ENCODE results near the gene NOM1. TPM values are rescaled to one million over a fixed set of nuclear protein-coding genes. Genes with fewer than 3 reads are reported as not detected.

The NOM1 gene
- total and polyA plus RNA-seq, 2 donors (not counting 3 experiments of a cell fraction or from before 2014, with no cell fraction given) = 13.7 to 38.6 TPM

- FAIRE-seq = peak; percentile 98
- dilution Hi-C loops (cut with MboI; ENCODE audit: extremely low pct_ligation_motif_present, low sequenced_read_pairs) = no loop called here
- Histone ChIP-seq H3K9me1 (replicated peaks; ENCODE audit: control insufficient read depth, extremely low read depth, insufficient read depth, low read length) (no peaks in the 10 kb centered on the region), H3K9ac (replicated peaks; ENCODE audit: extremely low read depth, insufficient read depth, low read length) (peak overlapping the region; percentile 28), H3K36me3 (ENCODE audit: control insufficient read depth in 2 of 2, extremely low read depth in 1 of 2, insufficient read depth in 2 of 2, low read length in 2 of 2) (no peaks in the 10 kb centered on the region), H3K9me3 (replicated peaks; ENCODE audit: control insufficient read depth, insufficient read depth, low read length) (no peaks in the 10 kb centered on the region), H3K27ac (ENCODE audit: insufficient read depth, low read depth, low read length) (peak overlapping the region; percentile 80), H3K4me1 (ENCODE audit: control insufficient read depth, extremely low read depth, insufficient read depth, low read length) (peaks cover 14% of the 10 kb centered on the region), H3K79me2 (ENCODE audit: control insufficient read depth, insufficient read depth, low read length) (no peaks in the 10 kb centered on the region), H4K20me1 (replicated peaks; ENCODE audit: control insufficient read depth, extremely low read depth, insufficient read depth, low read length) (no peaks in the 10 kb centered on the region), H2AFZ (ENCODE audit: low read depth, low read length) (peak overlapping the region; percentile 49), H3K4me3 (replicated peaks in 1 of 3; ENCODE audit: insufficient read depth in 1 of 3, low read depth in 1 of 3, low read length in 3 of 3) (no peak overlapping the region), H3K27me3 (ENCODE audit: control insufficient read depth in 2 of 2, insufficient read depth in 2 of 2, low read length in 2 of 2) (no peaks in the 10 kb centered on the region), H3K4me2 (ENCODE audit: insufficient read depth, low read length) (peak overlapping the region; percentile 53)
- intact Hi-C loops (cut with micrococcal nuclease) = loop anchor here (1.0 to 2.0 kb wide), 2 partner anchors 10 to 235 kb away; partner anchors contain the start of genes LMBR1 and UBE3C
- DNase-seq (ENCODE audit: low read depth, low spot score) = peak; percentile 81
- TF ChIP-seq POLR2A (IDR thresholded peaks at IDR 0.05; ENCODE audit: low read depth, low read length) (peak; percentile 34), FOS (IDR thresholded peaks at IDR 0.05; ENCODE audit: borderline replicate concordance, insufficient read depth, low read length) (peak; percentile 82), GATA2 (IDR thresholded peaks at IDR 0.05; ENCODE audit: insufficient read depth, insufficient read length, low read depth, low read length) (no peak), JUN (IDR thresholded peaks at IDR 0.05; ENCODE audit: borderline replicate concordance, insufficient read depth, insufficient read length, low read depth) (peak; percentile 67), POLR2AphosphoS5 (IDR thresholded peaks at IDR 0.05; ENCODE audit: insufficient read depth, low read depth, low read length) (peak; percentile 88), CTCF (IDR thresholded peaks at IDR 0.05; ENCODE audit: extremely low read depth in 1 of 2, insufficient read depth in 1 of 2, low read depth in 1 of 2, low read length in 2 of 2) (no peak), EZH2 (IDR thresholded peaks at IDR 0.05; ENCODE audit: borderline replicate concordance, low read depth, low read length, severe bottlenecking) (no peak)
- TSS peak; percentile 70 for BruUV-seq (replicated peaks)
- ChIA-PET CTCF (interaction anchor here (0.7 to 3.0 kb wide), 2 partner anchors 10 to 46 kb away, joined by 4 to 17 read pairs; partner anchors contain the start of genes LMBR1 and NOM1), POLR2A (no interaction called here)
These were observed 46.1 kb upstream of the NOM1 start for GRCh38 chr7:156903232-156903909.

Measured in endothelial cell of umbilical vein (primary cell).